Suppressor macrophage treated with lipopolysaccharide for 1 hour (primary cell): Measurements from ENCODE around the gene FSD2.
"Not testable (repeated sequence)": the region's sequence is repeated elsewhere in the genome, so short reads cannot be mapped to it uniquely, and the experiment has no call there.

ENCODE experiments used
- DNase-seq, 3 donors: peaks; one replicate each; pipeline ENCODE4 v3.0.0-alpha.2; 2020 to 2022

The FSD2 gene

DNA sequence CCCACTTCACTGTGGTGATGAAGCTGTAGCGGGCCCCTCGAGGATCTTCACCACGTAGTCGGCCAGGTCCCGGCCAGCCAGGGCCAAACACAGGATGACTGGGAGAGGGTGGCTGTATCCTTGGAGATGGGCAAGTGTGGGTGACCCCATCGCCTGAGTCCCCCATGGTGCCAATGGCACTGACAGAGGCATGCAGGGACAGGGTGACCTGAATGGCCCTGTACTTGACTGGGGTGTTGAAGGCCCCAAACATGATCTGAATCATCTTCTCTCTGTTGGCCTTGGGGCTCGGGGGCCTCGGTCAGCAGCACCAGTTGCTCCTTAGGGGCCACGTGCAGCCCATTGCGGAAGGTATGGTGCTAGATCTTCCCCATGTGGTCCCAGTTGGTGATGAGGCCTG is 79.1 kb downstream of the FSD2 start:
- no peak for DNase-seq

DNA sequence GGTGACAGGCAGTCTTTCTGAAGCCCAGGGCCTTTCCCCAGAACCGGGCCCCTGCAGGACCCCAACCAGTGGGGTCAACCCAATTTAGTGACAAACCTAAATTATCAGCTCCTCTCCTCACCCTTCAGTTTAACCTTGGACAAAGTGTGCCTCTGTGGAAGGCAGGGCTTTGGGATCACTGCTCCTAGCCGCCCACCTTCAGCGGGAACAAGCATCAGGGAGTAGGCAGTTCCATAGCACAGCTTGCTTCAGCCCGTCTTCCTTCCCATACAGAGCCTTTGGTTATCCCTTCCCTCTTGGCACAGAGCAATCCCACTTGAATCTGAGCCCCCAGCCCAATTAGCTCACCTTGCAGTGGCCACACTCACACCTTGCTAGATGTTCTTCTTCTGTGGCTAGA is 90.9 kb downstream of the FSD2 start:
- no peak for DNase-seq

DNA sequence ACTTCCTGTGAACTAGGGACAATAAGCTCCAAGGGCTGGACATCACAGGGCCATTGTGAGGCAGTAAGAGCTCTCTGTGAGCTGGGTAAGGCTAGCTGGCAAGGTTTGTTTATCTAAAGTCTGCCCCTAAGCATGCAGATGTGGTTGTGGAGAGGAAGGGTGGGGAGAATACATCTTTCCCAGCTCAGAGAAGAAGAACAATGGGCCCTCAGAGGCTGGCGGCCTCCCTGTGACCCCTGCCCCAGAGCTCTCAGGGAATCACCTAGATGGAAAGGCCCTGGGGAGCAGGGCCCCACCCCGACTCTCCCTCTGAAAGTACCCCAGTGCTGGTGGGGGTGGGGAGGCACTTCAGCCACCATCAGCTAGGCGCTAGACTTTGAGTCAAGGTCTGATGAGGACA is 91.9 kb downstream of the FSD2 start:
- no peak for DNase-seq

- no peak for DNase-seq
These were observed 93.8 kb downstream of the FSD2 start for GRCh38 chr15:82712036-82712435.

- DNase-seq: no peak
These were observed 94.9 kb downstream of the FSD2 start for GRCh38 chr15:82710926-82711490.

DNA sequence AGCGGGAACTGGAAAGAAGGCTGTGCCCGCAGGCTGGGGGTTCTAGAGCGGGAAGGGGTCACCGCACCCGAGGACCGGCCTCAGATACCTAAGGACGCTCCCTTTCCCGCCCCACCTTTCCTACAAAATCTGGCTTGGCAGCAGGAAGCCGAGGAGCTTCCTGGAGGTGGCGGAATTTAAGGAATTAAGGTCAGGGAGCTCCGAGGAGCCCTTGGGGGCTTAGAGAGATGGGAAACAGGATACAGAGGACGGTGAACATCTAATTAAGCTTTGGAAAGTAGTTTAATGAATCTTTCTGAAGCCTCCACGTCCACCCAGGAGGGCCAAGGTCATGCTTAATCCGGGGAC is 95.7 kb downstream of the FSD2 start:
- DNase-seq: no peak

- peak; percentile 83 to 93 (median 90) for DNase-seq
These were observed 96.3 kb downstream of the FSD2 start, which contains the start of gene AP3B2 for GRCh38 chr15:82709421-82710207. Gene AP3B2 (minus strand): TSS chr15:82709875. CDS start chr15:82709706, 169 bp downstream.

DNA sequence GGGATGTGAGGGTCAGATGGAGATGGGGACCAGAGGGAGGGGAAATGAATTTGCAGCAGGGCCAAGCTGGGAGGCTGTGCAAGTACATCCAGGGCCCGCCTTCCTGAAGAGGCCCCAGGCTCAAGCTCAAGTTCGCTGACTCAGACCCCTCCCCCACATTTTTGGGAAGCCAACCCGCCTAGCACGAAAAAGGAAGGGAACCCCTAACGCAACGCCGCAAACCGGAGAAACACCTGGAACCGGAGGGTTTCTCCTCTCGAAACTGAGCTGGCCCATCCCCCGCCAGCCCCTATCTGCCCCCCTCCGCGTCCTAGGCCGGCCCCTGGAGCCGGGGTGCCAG is 96.8 kb downstream of the FSD2 start:
- DNase-seq: peak in 1 of 3 donors; percentile 2

GRCh38 chr15:82705856-82706255 is 100.0 kb downstream of the FSD2 start:
- not testable (repeated sequence) for DNase-seq
